GM19023 (cell line): Measurements from ENCODE around the gene TSPAN9.

Source experiments
- ATAC-seq: cut with Tn5 transposase; IDR thresholded peaks from one replicate; pipeline ENCODE4 v1.9.1; 2021; ENCODE audit warnings: mild to moderate bottlenecking, moderate library complexity; ENCODE audit not compliant: unreplicated experiment

The TSPAN9 gene

DNA sequence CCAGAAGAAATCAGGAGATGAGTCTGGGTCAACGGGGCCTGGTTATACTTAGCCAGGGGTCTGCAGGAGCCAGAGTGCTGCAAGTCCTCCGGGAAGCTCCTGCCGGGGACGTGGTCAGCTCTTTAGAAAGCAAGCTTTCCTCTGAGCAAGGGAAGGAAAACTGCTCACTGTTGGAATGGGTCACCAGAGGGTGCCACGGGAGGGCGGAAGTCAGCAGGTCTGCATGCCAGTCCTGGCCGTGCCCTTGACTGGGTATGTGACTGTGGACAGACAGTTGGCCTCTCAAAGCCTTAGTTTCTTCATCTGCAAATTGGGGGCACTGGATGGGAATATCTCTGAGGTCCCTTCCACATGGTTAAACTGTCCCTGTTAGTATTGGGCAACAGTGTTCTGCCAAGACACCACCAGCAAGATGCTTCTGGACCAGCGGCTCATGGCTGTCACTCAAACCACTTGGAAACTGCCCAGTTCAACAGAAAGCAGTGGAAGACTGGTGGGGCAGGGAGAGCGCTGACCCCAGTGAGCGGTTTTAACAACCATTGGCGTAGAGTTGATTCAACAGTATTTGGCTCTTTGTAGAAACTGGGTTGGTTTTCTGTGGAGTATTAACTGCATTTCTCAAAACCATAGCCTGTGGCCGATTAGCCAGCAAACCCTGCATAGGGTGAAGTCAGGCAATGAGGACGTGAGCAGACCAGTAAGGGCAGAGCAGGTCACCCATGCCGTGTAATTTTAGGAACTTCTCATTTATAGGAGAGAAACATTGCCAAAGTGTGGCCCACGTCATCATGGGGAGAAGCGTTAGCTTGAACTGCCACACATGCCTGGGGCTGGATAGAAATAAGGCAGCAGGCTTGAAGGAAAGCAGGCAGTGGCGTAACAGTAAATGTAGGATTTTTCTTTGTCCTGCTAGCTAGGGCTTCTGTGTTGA, 249.9 kb downstream of the TSPAN9 start:
- no peak for ATAC-seq

DNA sequence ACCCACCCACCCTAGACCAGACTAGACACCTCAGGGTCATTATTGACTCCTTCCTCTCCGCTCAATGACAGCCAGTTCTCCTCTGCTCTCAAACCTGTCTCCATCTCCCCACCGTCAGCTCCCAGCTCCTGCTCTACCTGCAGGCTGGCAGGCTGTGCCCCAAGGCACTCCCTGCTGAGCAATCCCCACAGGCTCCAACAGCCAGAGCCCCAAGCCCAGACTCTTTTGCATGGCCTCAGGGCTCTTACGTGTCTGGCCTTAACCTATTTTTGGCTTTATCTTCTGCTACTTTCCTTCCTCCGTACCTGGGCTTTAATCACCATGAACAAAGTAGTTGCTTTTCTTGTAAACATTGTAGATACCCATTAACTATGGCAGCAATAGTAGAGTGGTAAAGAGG, 250.9 kb downstream of the TSPAN9 start:
- no peak for ATAC-seq

DNA sequence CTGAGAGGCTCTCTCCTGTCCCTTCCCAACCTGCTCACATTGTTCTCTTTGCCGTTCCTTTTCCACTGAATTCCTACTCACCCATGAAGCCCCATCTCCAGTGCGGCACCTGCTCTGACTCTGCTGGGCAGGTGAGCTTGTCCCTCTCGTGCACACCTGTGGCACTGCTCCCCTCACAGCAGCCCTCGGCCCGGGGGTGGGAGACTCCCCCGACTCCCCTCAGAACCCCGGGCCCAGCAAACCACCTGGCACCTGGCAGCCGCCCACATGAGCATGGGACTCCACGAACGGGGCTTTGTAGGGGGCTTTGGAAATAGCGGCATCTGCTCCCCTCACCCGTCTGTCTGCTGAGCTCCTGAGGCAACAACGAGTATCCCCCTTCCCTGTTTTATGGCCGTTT, 251.4 kb downstream of the TSPAN9 start:
- ATAC-seq: no peak

DNA sequence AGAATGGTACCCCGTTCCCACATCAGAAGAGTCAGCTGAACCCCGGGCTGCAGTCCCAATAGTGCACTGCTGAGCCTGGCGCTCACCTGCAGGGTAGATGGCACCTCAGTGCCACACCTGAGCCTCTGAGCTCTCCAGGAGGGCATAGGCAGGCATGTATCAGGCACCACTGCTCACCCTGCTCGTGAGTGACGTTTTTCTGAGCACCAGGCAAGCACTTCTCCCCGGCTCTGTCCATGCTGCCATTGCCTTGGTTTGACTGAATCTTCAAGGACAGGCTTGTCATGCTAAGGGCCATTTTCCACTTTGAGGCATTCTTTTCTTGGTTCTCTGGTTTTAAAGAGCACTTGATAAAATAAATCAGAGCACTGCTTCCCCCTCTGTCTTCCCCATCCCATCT, 252.2 kb downstream of the TSPAN9 start:
- no peak for ATAC-seq

DNA sequence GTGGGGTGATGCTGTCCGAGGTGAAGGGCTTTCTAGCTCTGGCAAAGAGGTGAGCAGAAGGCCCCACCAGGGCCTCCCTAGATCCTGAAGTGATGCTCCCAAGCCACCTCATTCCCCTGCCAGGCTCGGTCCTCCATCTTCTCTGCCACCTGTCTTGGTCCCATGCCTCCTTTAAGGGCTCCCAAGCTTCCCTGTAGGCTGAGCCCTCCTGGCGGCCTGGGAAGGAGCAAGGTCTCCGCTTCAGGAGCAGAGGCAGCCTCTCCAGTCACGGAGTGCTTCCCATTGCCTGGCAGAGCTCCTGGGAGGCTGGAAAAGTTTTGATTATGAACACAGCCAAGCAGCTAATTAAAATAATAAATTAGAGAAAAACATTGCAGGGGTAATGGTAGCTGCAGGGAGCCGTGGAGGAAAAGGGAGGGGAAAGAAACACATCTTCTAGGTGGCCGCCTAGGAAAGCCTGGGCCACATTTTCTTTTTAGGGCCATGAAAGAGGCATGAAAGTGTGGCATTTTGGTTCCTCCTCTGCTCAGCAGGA, 253.9 kb downstream of the TSPAN9 start:
- ATAC-seq: no peak

DNA sequence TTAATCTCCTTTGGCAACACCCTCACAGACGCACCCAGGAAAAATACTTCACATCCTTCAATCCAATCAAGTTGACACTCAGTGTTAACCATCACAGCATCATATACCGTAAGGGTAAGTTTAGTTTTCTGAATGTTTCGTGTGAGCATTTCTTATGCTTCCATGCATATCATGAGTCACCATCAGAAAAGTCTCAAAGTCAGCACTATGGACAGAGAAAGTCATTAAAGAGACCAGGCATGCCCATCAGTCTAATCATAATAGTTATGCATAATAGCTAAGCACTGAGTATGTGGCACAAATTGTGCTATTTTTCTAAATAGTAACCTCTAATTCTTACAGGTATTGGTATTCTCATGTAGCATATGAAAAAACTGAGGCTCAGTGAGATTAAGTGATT, 255.0 kb downstream of the TSPAN9 start:
- no peak for ATAC-seq

DNA sequence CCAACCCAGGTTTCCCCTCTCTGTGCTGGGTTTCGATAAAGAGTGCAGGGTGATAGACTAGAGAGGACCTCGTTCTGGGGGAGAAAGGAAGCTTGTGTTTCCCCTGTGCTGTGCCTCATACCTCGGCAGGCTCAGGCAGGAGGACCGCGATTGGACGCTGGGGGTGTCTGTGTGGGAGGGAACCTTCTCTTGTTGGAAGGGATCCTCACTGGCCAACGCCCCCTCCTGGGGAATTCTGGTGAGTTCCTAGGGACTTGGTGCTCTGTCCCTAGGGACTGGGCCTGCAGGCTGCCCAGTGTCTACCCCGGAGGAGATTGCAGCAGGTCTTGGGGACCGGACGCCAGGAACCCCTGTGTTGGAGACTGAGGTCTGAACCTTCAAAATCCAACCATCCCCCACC, 256.4 kb downstream of the TSPAN9 start:
- ATAC-seq: no peak

DNA sequence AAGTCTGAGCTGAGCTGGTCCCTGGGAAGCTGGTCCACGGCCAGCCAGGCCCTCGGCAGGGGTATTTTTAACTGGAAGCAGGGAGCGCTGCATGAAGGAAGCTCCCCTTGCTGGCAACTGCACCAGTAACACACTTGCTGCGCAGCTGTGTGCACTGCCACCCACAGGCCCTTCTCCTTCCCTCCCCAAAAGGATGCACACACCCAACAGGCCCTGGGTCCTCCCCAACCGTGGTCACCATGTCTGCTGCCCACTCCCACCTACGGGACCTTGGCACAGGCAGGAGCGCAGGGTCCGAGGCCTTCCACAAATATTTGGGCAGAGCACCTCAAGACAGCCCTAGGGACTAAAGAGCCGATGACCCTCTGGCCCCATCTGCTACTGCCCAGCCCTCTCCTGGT, 256.8 kb downstream of the TSPAN9 start:
- ATAC-seq: no peak

DNA sequence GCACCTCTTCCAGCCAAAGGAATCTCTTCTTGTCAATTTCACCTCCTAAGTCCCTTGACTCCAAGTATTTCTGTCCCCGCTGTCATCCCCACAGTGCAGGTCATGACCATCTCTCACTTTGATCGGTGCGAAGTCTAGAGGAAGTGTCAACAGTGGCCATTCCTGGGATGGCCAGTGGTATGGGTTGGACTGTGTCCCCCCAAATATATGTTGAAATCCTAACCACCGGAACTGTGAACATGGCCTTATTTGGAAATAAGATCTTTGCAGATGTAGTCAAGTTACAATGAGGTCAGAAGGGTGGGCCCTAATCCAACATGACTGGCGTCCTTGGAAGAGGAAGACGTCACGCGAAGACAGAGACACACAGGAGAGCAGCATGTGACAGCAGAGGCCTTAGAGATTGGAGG, 257.9 kb downstream of the TSPAN9 start:
- no peak for ATAC-seq
